ENCODE data around the gene DCAF8. TPM values are rescaled to one million over a fixed set of nuclear protein-coding genes. Genes with fewer than 3 reads are reported as not detected.

Gene DCAF8
- total and polyA plus RNA-seq, 2 donors (not counting 3 experiments of a cell fraction or from before 2014, with no cell fraction given): 85.5 to 106 TPM

- ChIA-PET POLR2A (no interaction called here), CTCF (interaction anchor here (4.8 to 5.0 kb wide), 2 partner anchors 25 to 97 kb away, joined by 26 to 34 read pairs; no protein-coding TSS in a partner anchor)
- DNase-seq (ENCODE audit: low read depth, low spot score) (no peak), FAIRE-seq (no peak)
- Histone ChIP-seq H3K4me2 (ENCODE audit: insufficient read depth, low read length) (no peak overlapping the region), H3K9me3 (replicated peaks; ENCODE audit: control insufficient read depth, insufficient read depth, low read length) (no peaks in the 10 kb centered on the region), H2AFZ (ENCODE audit: low read depth, low read length) (no peak overlapping the region), H3K4me3 (replicated peaks in 1 of 3; ENCODE audit: insufficient read depth in 1 of 3, low read depth in 1 of 3, low read length in 3 of 3) (no peak overlapping the region), H3K36me3 (ENCODE audit: control insufficient read depth in 2 of 2, extremely low read depth in 1 of 2, insufficient read depth in 2 of 2, low read length in 2 of 2) (no peaks in the 10 kb centered on the region), H3K9ac (replicated peaks; ENCODE audit: extremely low read depth, insufficient read depth, low read length) (no peak overlapping the region), H4K20me1 (replicated peaks; ENCODE audit: control insufficient read depth, extremely low read depth, insufficient read depth, low read length) (no peaks in the 10 kb centered on the region), H3K9me1 (replicated peaks; ENCODE audit: control insufficient read depth, extremely low read depth, insufficient read depth, low read length) (no peaks in the 10 kb centered on the region), H3K79me2 (ENCODE audit: control insufficient read depth, insufficient read depth, low read length) (no peaks in the 10 kb centered on the region), H3K27me3 (ENCODE audit: control insufficient read depth in 2 of 2, insufficient read depth in 2 of 2, low read length in 2 of 2) (peaks cover 0 to 3% of the 10 kb centered on the region in 2 experiments), H3K4me1 (ENCODE audit: control insufficient read depth, extremely low read depth, insufficient read depth, low read length) (peaks cover 2% of the 10 kb centered on the region), H3K27ac (ENCODE audit: insufficient read depth, low read depth, low read length) (no peak overlapping the region)
- TF ChIP-seq EZH2 (IDR thresholded peaks at IDR 0.05; ENCODE audit: borderline replicate concordance, low read depth, low read length, severe bottlenecking) (no peak), FOS (IDR thresholded peaks at IDR 0.05; ENCODE audit: borderline replicate concordance, insufficient read depth, low read length) (no peak), MAX (IDR thresholded peaks at IDR 0.05; ENCODE audit: insufficient read depth, insufficient read length) (no peak), POLR2AphosphoS5 (IDR thresholded peaks at IDR 0.05; ENCODE audit: insufficient read depth, low read depth, low read length) (no peak), JUN (IDR thresholded peaks at IDR 0.05; ENCODE audit: borderline replicate concordance, insufficient read depth, insufficient read length, low read depth) (no peak), GATA2 (IDR thresholded peaks at IDR 0.05; ENCODE audit: insufficient read depth, insufficient read length, low read depth, low read length) (no peak), CTCF (IDR thresholded peaks at IDR 0.05; ENCODE audit: extremely low read depth in 1 of 2, insufficient read depth in 1 of 2, low read depth in 1 of 2, low read length in 2 of 2) (no peak), POLR2A (IDR thresholded peaks at IDR 0.05; ENCODE audit: low read depth, low read length) (no peak), MYC (IDR thresholded peaks at IDR 0.05; ENCODE audit: low read depth, low read length) (no peak)
- intact Hi-C loops (cut with micrococcal nuclease) (no loop called here), dilution Hi-C loops (cut with MboI; ENCODE audit: extremely low pct_ligation_motif_present, low sequenced_read_pairs) (no loop called here)
- no TSS peak for BruUV-seq (replicated peaks)
Measured at GRCh38 chr1:160194737-160195059, 67.7 kb downstream of the DCAF8 start.

Measured in endothelial cell of umbilical vein (primary cell).